Osteoblast (primary cell): Measurements from ENCODE around the gene SLC5A10. TPM values are rescaled to one million over a fixed set of nuclear protein-coding genes. Genes with fewer than 3 reads are reported as not detected.
"Not testable (repeated sequence)": the region's sequence is repeated elsewhere in the genome, so short reads cannot be mapped to it uniquely, and the experiment has no call there.

Experiments
- DNase-seq: peaks from one replicate; pipeline ENCODE4 v3.0.0; 2011; ENCODE audit warnings: low spot score, mixed read lengths; ENCODE audit not compliant: insufficient read length; ENCODE audit errors: missing footprints
- H2AFZ ChIP-seq: 2 replicates; pipeline ENCODE4 v1.6.0; 2011; ENCODE audit warnings: mild to moderate bottlenecking, low read length
- H3K27ac ChIP-seq: 2 replicates; pipeline ENCODE4 v1.5.1; 2011; ENCODE audit warnings: mild to moderate bottlenecking, low read depth, low read length, moderate library complexity
- H3K27me3 ChIP-seq: 2 replicates; pipeline ENCODE4 v1.6.0; 2012; ENCODE audit warnings: mild to moderate bottlenecking, control low read depth, inconsistent platforms, low read length, moderate library complexity; ENCODE audit not compliant: insufficient read depth
- H3K36me3 ChIP-seq: 2 replicates; pipeline ENCODE4 v1.5.1; 2011; ENCODE audit warnings: mild to moderate bottlenecking, low read length, control low read depth, moderate library complexity; ENCODE audit not compliant: insufficient read depth
- H3K4me1 ChIP-seq: 2 replicates; pipeline ENCODE4 v1.5.1; 2011; ENCODE audit warnings: mild to moderate bottlenecking, low read length, control low read depth, moderate library complexity; ENCODE audit not compliant: insufficient read depth
- H3K4me2 ChIP-seq: 2 replicates; pipeline ENCODE4 v1.6.0; 2011; ENCODE audit warnings: mild to moderate bottlenecking, low read length; ENCODE audit not compliant: insufficient read depth
- H3K4me3 ChIP-seq: fragments of 200-600 bp; sonication (generic); 3 replicates; pipeline ENCODE4 v1.5.1; 2012; ENCODE audit warnings: mild to moderate bottlenecking, low read length, inconsistent platforms; ENCODE audit not compliant: insufficient read depth
- H3K79me2 ChIP-seq: 2 replicates; pipeline ENCODE4 v1.6.0; 2012; ENCODE audit warnings: mild to moderate bottlenecking, low read length, control low read depth, inconsistent platforms; ENCODE audit not compliant: insufficient read depth
- H3K9me3 ChIP-seq: 2 replicates; pipeline ENCODE4 v1.5.1; 2011; ENCODE audit warnings: low read depth, low read length, control low read depth
- H4K20me1 ChIP-seq: 2 replicates; pipeline ENCODE4 v1.6.0; 2012; ENCODE audit warnings: mild to moderate bottlenecking, low read length, control low read depth; ENCODE audit not compliant: insufficient read depth
- CTCF ChIP-seq: IDR thresholded peaks from 2 replicates; pipeline ENCODE4 v1.5.1; 2011; ENCODE audit warnings: mild to moderate bottlenecking, low read depth, low read length, moderate library complexity; ENCODE audit errors: extremely low read depth
- total RNA-seq: library from RNA; depleted of rRNA; stranded (reverse); fragments of >200 nt; gene quantifications from 2 replicates; pipeline ENCODE4 v1.2.3, GENCODE V29; 2012

SLC5A10 gene
- total RNA-seq, 1 donor, result not detected

- DNase-seq, result no peak
- Histone ChIP-seq H4K20me1 (peaks cover 12% of the 10 kb centered on the region), H3K4me1 (peaks cover 22% of the 10 kb centered on the region), H3K27me3 (no peaks in the 10 kb centered on the region), H3K79me2 (peaks cover 9% of the 10 kb centered on the region), H3K4me3 (no peak overlapping the region), H3K27ac (peak overlapping the region; percentile 44), H3K9me3 (no peaks in the 10 kb centered on the region), H2AFZ (no peak overlapping the region), H3K36me3 (peaks cover 10% of the 10 kb centered on the region), H3K4me2 (peak overlapping the region; percentile 62)
- TF ChIP-seq CTCF, result no peak
Observed at GRCh38 chr17:18920911-18921441, 31.0 kb upstream of the SLC5A10 start.

GRCh38 chr17:18921485-18921884 lies 30.5 kb upstream of the SLC5A10 start:
- peaks cover 9% of the 10 kb centered on the region for H3K79me2 ChIP-seq
- H3K27me3 ChIP-seq, result no peaks in the 10 kb centered on the region
- peak overlapping the region; percentile 44 for H3K27ac ChIP-seq
- no peak for TF ChIP-seq CTCF
- H3K4me1 ChIP-seq, result peaks cover 22% of the 10 kb centered on the region
- DNase-seq, result peak; percentile 56
- peak overlapping the region; percentile 62 for H3K4me2 ChIP-seq
- H3K36me3 ChIP-seq, result peaks cover 10% of the 10 kb centered on the region
- no peak overlapping the region for H2AFZ ChIP-seq
- no peaks in the 10 kb centered on the region for H3K9me3 ChIP-seq
- H3K4me3 ChIP-seq, result no peak overlapping the region
- peaks cover 13% of the 10 kb centered on the region for H4K20me1 ChIP-seq

- DNase-seq, result peak; percentile 79
- H3K79me2 ChIP-seq, result peaks cover 12% of the 10 kb centered on the region
- peaks cover 5% of the 10 kb centered on the region for H3K36me3 ChIP-seq
- H3K9me3 ChIP-seq, result no peaks in the 10 kb centered on the region
- no peak overlapping the region for H3K4me3 ChIP-seq
- peak overlapping the region; percentile 39 for H3K4me2 ChIP-seq
- no peak for TF ChIP-seq CTCF
- no peaks in the 10 kb centered on the region for H3K27me3 ChIP-seq
- peak overlapping the region; percentile 22 for H3K27ac ChIP-seq
- peaks cover 21% of the 10 kb centered on the region for H3K4me1 ChIP-seq
- H4K20me1 ChIP-seq, result peaks cover 15% of the 10 kb centered on the region
- H2AFZ ChIP-seq, result no peak overlapping the region
Observed at GRCh38 chr17:18921912-18922451, 30.0 kb upstream of the SLC5A10 start.

GRCh38 chr17:18922596-18922995 lies 29.4 kb upstream of the SLC5A10 start:
- not testable (repeated sequence) for H3K9me3 ChIP-seq, H3K4me3 ChIP-seq, DNase-seq, H3K27me3 ChIP-seq, H2AFZ ChIP-seq, H3K27ac ChIP-seq, H3K4me2 ChIP-seq, H3K36me3 ChIP-seq
- H3K79me2 ChIP-seq, result peaks cover 12% of the 10 kb centered on the region
- H3K4me1 ChIP-seq, result peaks cover 19% of the 10 kb centered on the region
- H4K20me1 ChIP-seq, result peaks cover 15% of the 10 kb centered on the region
